Heart right ventricle (tissue), 16 donors: ENCODE data around the gene HACE1. TPM values are rescaled to one million over a fixed set of nuclear protein-coding genes. Genes with fewer than 3 reads are reported as not detected.

ENCODE experiments used
- ATAC-seq, 8 donors: fragments of 200-7000 bp; cut with Tn5 transposase; one replicate each; pipeline ENCODE4 v1.9.1; 2020; ENCODE audit warnings: mild to moderate bottlenecking in 8 of 8, moderate library complexity in 8 of 8, moderate number of reproducible peaks in 1 of 8
- DNase-seq, 2 donors: peaks; one replicate each; pipeline ENCODE4 v3.0.0-alpha.2; 2020
- H3K27ac ChIP-seq, 10 donors: fragments of 200-600 bp; sonication (generic) in 2 of 10; one replicate each; pipeline versions ENCODE4 v1.5.0 to v1.8.0; 2020 to 2022; ENCODE audit warnings: mild to moderate bottlenecking in 3 of 10
- H3K27me3 ChIP-seq, 7 donors: fragments of 200-600 bp; one replicate each; pipeline ENCODE4 v1.8.0; 2021 to 2022; ENCODE audit warnings: mild to moderate bottlenecking in 2 of 7
- H3K36me3 ChIP-seq, 9 donors: fragments of 200-600 bp; sonication (generic) in 1 of 9; one replicate each; pipeline versions ENCODE4 v1.5.0 to v1.8.0; 2020 to 2022; ENCODE audit warnings: mild to moderate bottlenecking in 2 of 9
- H3K4me1 ChIP-seq, 9 donors: fragments of 200-600 bp; sonication (generic) in 1 of 9; one replicate each; pipeline versions ENCODE4 v1.5.0 to v1.8.0; 2020 to 2022; ENCODE audit warnings: mild to moderate bottlenecking in 4 of 9
- H3K4me3 ChIP-seq, 10 donors: fragments of 200-600 bp; sonication (generic) in 2 of 10; one replicate each; pipeline versions ENCODE4 v1.5.0 to v1.8.0; 2020 to 2022; ENCODE audit warnings: mild to moderate bottlenecking in 7 of 10, moderate library complexity in 2 of 10
- H3K9me3 ChIP-seq, 11 donors: fragments of 200-600 bp in 10 of 11; sonication (generic) in 2 of 11; one replicate each; pipeline versions ENCODE4 v1.5.0 to v1.8.0; 2013 to 2022; ENCODE audit warnings: mild to moderate bottlenecking in 2 of 11, control low read depth in 1 of 11, moderate library complexity in 1 of 11
- WGBS, 2 donors: extraction: QIAGEN DNeasy Blood & Tissue Kit; methylation state at CpG; one replicate each; pipeline ENCODE4 v1.1.7; 2013; ENCODE audit warnings: inconsistent platforms in 1 of 2; 5-methylcytosine and 5-hydroxymethylcytosine counted together
- intact Hi-C, 10 donors: fragments of 100-400 bp; cut with DNase I; formaldehyde crosslinking; loops; one replicate each; pipeline versions ENCODE4 v1.11.1 to v1.14.2; 2022
- polyA plus RNA-seq, 2 donors: library from polyadenylated mRNA; stranded (reverse); fragments of 200-250 nt; gene quantifications; one replicate each; pipeline ENCODE4 v1.2.3, GENCODE V29; 2013
- total RNA-seq, 10 donors: library from RNA; stranded (reverse); fragmentation: NEBNext Ultra II Directional in 3 of 10; extraction: Animal tissue kit (Norgen Biotek cat#: 25700) in 3 of 10; gene quantifications; one replicate each; pipeline versions ENCODE4 v1.2.1 to v1.2.4, GENCODE V29; 2021 to 2023
- TF ChIP-seq, protein P1 (sequence below), 9 donors: fragments of 200-600 bp; sonication (generic) in 2 of 9; IDR thresholded peaks; one replicate each; pipeline versions ENCODE4 v1.5.0 to v1.8.0; 2021 to 2022; ENCODE audit warnings: antibody characterized with exemption in 9 of 9, mild to moderate bottlenecking in 5 of 9, moderate library complexity in 1 of 9
- donor health status: Arrhythmogenic right ventricular cardiomyopathy.
- donor health status: ischemic (EF 13 %, LVEDD 7.1; RV severe dilation, severe dysfunction).
- donor health status: healthy with polysubstance abuse.
- donor health status: DM: no; HTN: yes; CAD: no.
- donor health status: DM: no; HTN: no; CAD: no.
- donor health status: ischemic (EF 25% LVEDD 6.9; RV normal size, moderate dysfunction).
- donor health status: ischemic (EF 25% LVEDD 5.7; RV mildly dilated, moderate dysfunction).
- donor health status: healthy.
- donor health status: DM: yes; HTN: yes; CAD: no.
- donor health status: Ischemic cardiomyopathy.
- donor health status: ischemic (EF 35%, LVEDD 5.7; RV mildly dilated, moderate dysfunction).
- donor health status: nonischemic (EF 11% LVEDD 7.7; RV severe dilation, severe dysfunction).
- donor health status: DM: yes; HTN: yes; CAD: no.
- donor health status: PGD.
- donor health status: ischemic (EF 29% LVEDD 5.4; RV normal size, mild dysfunction).
- donor health status: nonischemic (EF 23%, LVEDD 6.1; RV moderate dilation, normal function).

HACE1 gene
- total and polyA plus RNA-seq, 12 donors, result 3.7 to 9.5 (median 7.1) TPM

DNA sequence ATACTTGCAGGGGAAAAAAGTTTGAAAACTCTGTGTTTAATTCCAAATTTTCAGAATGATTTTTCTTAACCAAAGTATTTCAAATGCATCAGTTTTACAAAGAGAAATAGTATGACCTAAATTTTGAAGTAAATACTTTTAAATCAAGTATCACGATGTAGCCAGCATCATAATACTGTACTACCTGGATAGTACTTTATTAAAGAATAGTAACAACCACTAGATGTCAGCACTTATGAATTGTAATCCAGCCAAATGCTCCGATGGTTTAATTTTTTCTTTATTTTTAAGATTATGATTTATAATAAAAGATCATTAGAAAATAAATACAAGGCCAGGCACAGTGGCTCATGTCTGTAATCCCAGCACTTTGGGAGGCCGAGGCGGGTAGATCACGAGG lies 37.2 kb upstream of the HACE1 start:
- no peak overlapping the region for H3K4me3 ChIP-seq
- DNase-seq (no peak), ATAC-seq (no peak)
- peaks cover 0 to 31% (median 11%) of the 10 kb centered on the region in 7 donors for H3K27me3 ChIP-seq
- no peaks in the 10 kb centered on the region for H3K36me3 ChIP-seq
- intact Hi-C loops, result no loop called here
- peaks cover 0 to 5% (median 0%) of the 10 kb centered on the region in 11 donors for H3K9me3 ChIP-seq
- H3K27ac ChIP-seq, result no peak overlapping the region
- H3K4me1 ChIP-seq, result no peaks in the 10 kb centered on the region
- TF ChIP-seq, protein P1, sequence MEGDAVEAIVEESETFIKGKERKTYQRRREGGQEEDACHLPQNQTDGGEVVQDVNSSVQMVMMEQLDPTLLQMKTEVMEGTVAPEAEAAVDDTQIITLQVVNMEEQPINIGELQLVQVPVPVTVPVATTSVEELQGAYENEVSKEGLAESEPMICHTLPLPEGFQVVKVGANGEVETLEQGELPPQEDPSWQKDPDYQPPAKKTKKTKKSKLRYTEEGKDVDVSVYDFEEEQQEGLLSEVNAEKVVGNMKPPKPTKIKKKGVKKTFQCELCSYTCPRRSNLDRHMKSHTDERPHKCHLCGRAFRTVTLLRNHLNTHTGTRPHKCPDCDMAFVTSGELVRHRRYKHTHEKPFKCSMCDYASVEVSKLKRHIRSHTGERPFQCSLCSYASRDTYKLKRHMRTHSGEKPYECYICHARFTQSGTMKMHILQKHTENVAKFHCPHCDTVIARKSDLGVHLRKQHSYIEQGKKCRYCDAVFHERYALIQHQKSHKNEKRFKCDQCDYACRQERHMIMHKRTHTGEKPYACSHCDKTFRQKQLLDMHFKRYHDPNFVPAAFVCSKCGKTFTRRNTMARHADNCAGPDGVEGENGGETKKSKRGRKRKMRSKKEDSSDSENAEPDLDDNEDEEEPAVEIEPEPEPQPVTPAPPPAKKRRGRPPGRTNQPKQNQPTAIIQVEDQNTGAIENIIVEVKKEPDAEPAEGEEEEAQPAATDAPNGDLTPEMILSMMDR (IDR thresholded peaks at IDR 0.05), result peak in 4 of 9 donors; percentile 14 to 27 (median 22)
- WGBS, 2 donors, result 69 to 74% methylated on average over 5 of the region's 5 CpGs

DNA sequence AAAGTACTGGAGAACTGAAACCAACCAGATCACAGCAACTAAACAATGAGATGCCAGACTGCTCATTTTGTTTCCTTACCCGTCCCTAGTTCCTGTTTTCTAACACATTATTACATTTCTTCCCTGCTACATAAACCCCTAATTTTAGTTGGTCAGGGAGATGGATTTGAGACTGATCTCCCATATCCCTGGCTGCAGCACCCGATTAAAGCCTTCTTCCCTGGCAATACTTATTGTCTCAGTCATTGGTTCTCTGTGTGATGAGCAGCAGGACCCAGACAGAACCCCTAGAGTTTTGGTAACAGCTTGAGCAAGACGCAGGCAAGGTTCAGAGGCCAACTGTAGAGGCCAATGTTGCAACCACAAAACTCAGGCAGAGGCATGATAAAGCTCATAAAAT lies 28.3 kb upstream of the HACE1 start:
- no peak for ATAC-seq
- Histone ChIP-seq H3K9me3 (peaks cover 0 to 13% (median 0%) of the 10 kb centered on the region in 11 donors), H3K36me3 (no peaks in the 10 kb centered on the region), H3K4me3 (no peak overlapping the region), H3K27me3 (peaks cover 0 to 41% (median 19%) of the 10 kb centered on the region in 7 donors), H3K4me1 (no peaks in the 10 kb centered on the region), H3K27ac (no peak overlapping the region)
- TF ChIP-seq, protein P1 (IDR thresholded peaks at IDR 0.05), result no peak
- no peak for DNase-seq
- intact Hi-C loops, result no loop called here
- 67 to 81% methylated on average over 3 of the region's 3 CpGs for WGBS, 2 donors

DNA sequence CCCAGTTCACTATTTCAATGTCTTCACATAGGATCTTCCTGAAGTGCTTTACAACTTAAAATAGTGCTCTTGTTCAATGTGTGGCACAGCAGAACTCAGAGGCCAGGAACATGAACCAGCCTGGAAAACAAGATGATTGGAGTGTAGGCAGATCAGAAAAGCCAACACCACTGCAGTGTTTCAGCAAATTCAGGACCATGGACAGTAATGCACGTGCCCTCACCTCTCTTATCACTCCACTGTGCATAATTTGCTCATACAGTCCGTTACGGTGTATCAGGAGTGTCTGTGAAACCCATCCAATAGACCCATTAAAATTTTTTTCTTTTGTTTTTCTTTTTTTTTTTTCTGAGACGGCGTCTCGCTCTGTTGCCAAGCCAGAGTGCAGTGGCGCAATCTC lies 27.6 kb upstream of the HACE1 start:
- intact Hi-C loops, result no loop called here
- DNase-seq (no peak), ATAC-seq (no peak)
- Histone ChIP-seq H3K36me3 (no peaks in the 10 kb centered on the region), H3K9me3 (peaks cover 0 to 13% (median 0%) of the 10 kb centered on the region in 11 donors), H3K4me3 (no peak overlapping the region), H3K27ac (no peak overlapping the region), H3K27me3 (peaks cover 0 to 37% (median 13%) of the 10 kb centered on the region in 7 donors), H3K4me1 (no peaks in the 10 kb centered on the region)
- WGBS, 2 donors, result 56% methylated on average over 7 of the region's 7 CpGs
- TF ChIP-seq, protein P1 (IDR thresholded peaks at IDR 0.05), result no peak

DNA sequence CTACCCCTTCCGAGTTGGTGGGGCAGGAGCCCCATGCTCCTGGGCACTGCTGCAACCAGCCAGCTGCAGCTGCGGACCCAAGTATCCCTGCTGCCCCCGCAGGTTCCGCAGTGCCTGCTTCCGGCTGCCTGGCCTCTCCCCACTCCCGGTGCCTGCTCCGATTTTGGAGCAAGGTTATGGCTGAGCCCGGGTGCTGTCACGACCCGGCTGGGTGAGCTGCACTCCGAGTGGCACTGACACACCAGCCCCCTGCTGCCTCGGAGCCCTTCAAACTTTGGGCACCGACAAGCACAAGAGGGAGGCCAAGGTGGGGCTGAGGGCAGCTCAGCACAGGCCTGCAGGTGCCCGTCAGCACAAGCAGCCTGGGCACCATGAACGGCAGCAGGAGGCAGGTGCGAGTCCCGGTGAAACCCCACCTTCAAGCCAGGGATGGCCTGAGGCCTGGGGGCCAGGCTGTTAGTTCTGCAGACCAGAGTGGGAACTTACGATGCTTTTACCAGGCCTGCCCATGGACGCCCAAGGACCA lies 25.9 kb upstream of the HACE1 start:
- H3K36me3 ChIP-seq, result no peaks in the 10 kb centered on the region
- no peak for ATAC-seq
- TF ChIP-seq, protein P1 (IDR thresholded peaks at IDR 0.05), result no peak
- WGBS, 2 donors, result 61 to 65% methylated on average over 19 of the region's 19 CpGs
- peaks cover 0 to 27% (median 13%) of the 10 kb centered on the region in 7 donors for H3K27me3 ChIP-seq
- H3K4me3 ChIP-seq, result no peak overlapping the region
- intact Hi-C loops, result no loop called here
- H3K4me1 ChIP-seq, result no peaks in the 10 kb centered on the region
- no peak for DNase-seq
- peaks cover 0 to 13% (median 0%) of the 10 kb centered on the region in 11 donors for H3K9me3 ChIP-seq
- H3K27ac ChIP-seq, result no peak overlapping the region
